Astrocyte (in vitro differentiated cells and primary cell): ENCODE results near the gene KCNQ4.

ENCODE experiments used
- CTCF ChIP-seq: IDR thresholded peaks from 2 replicates; pipeline ENCODE4 v1.5.1; 2011; ENCODE audit warnings: low read depth, mild to moderate bottlenecking, inconsistent platforms, low read length, moderate library complexity; ENCODE audit not compliant: insufficient read depth
- EZH2 ChIP-seq: IDR thresholded peaks from 2 replicates; pipeline ENCODE4 v1.6.1; 2012; ENCODE audit warnings: mild to moderate bottlenecking, low read length, inconsistent platforms; ENCODE audit not compliant: insufficient read depth

- TF ChIP-seq CTCF, result no peak
- no peak for TF ChIP-seq EZH2
These were observed 3.6 kb downstream of the KCNQ4 start for GRCh38 chr1:40786995-40787705.
